GM18511 (cell line): ENCODE results near the gene CMIP.

ENCODE experiments used
- ATAC-seq: cut with Tn5 transposase; IDR thresholded peaks from one replicate; pipeline ENCODE4 v1.9.1; 2021; ENCODE audit warnings: mild to moderate bottlenecking, moderate library complexity; ENCODE audit not compliant: unreplicated experiment

CMIP gene

GRCh38 chr16:81445966-81446906 lies 1.6 kb downstream of the CMIP start:
- ATAC-seq = no peak

GRCh38 chr16:81446907-81447268 lies 2.3 kb downstream of the CMIP start:
- ATAC-seq = no peak

GRCh38 chr16:81447383-81448101 lies 2.9 kb downstream of the CMIP start:
- no peak for ATAC-seq

GRCh38 chr16:81448154-81449131 lies 3.8 kb downstream of the CMIP start:
- no peak for ATAC-seq

GRCh38 chr16:81449241-81449640 lies 4.6 kb downstream of the CMIP start:
- no peak for ATAC-seq

GRCh38 chr16:81449899-81450608 lies 5.4 kb downstream of the CMIP start:
- no peak for ATAC-seq

DNA sequence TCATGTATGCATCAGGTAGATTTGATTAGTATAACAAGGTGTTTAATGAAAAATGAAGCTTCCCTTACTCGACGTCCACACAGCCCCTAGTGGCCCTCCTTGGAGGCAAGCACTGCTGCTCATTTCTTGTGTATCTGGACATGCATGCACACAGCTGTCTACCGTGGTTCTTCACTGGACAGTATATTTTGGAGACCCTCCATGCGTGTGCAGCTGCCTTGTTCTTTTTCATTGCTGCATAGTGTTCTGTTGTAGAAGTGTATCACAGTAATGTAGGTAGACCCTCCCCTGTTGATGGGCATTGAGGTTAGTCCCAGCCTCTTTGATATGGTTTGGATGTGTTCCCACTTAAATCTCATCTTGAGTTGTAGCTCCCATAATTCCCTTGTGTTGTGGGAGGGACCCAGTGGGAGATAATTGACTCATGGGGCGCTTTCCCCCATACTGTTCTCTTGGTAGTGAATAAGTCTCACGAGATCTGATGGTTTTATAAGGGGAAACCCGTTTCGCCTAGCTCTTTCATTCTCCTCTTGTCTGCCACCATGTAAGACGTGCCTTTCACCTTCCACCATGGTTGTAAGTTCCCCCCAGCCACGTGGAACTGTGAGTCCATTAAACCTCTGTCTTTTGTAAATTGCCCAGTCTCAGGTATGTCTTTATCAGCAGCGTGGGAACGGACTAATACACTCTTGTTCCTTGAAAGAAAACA lies 6.3 kb downstream of the CMIP start:
- ATAC-seq = no peak

GRCh38 chr16:81451753-81452680 lies 7.4 kb downstream of the CMIP start:
- no peak for ATAC-seq

GRCh38 chr16:81453091-81453728 lies 8.6 kb downstream of the CMIP start:
- no peak for ATAC-seq

- no peak for ATAC-seq
Measured at GRCh38 chr16:81454044-81454443, 9.4 kb downstream of the CMIP start.

DNA sequence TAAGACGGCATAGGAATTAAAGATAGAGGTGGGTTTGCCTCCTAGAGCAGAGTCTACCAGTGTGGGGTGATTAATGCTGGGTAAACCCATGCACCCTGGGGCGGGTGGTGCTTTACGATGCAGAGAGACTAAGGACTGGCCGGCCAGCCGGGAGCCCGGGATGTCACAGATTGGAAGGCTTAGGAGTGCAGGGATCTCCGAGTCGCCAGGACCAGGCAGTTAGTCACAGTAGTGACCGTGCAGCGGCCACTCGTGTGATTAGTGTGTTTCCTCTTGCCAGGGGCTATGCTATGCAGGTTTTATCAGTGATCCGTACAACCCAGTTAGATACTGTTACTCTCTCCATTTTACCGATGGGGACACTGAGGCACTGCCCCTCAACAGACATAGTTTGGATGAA lies 10.4 kb downstream of the CMIP start:
- no peak for ATAC-seq

GRCh38 chr16:81455720-81456494 lies 11.3 kb downstream of the CMIP start:
- ATAC-seq = no peak

GRCh38 chr16:81456523-81457325 lies 12.1 kb downstream of the CMIP start:
- no peak for ATAC-seq

DNA sequence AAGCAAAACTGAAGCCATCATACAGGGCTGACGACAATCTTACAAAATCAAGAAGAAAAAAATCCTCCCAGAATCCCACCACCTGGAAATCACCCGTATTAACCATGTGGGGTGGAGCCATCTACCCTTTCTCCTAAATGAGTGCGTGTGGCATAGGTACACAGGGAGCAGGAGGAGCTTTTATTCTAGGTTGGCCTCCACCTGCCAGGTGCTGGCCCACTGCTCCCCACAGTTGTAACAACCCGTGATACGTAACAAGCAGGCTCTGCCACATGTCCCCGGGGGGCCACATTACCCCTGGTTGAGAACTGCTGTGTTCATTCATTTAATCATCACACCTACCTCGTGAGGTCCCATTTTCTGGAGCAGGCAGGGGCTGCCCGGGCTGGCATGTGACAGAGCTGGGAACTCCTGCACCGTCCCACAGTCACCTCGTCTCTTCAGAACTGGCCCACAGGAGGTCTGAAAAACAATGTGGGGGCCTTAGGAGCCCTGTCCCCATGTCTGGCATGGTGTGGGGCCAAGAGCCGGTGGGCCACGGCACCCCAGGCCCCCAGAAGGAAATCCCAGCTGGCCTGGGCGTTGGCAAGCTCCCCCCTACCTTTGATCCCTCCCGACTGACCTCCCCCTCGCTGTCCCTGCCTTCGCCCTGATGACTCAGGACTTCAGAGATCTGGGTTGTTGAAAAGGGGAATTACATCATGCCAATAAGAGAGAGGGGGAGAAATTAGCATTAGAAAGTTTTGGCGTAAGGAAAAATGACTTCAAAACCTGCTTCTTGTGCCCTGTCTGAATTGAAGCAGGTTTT lies 12.9 kb downstream of the CMIP start:
- ATAC-seq = no peak

GRCh38 chr16:81458149-81458669 lies 13.6 kb downstream of the CMIP start:
- no peak for ATAC-seq
